Measurements from ENCODE around the gene LRRC38.

Gene LRRC38

DNA sequence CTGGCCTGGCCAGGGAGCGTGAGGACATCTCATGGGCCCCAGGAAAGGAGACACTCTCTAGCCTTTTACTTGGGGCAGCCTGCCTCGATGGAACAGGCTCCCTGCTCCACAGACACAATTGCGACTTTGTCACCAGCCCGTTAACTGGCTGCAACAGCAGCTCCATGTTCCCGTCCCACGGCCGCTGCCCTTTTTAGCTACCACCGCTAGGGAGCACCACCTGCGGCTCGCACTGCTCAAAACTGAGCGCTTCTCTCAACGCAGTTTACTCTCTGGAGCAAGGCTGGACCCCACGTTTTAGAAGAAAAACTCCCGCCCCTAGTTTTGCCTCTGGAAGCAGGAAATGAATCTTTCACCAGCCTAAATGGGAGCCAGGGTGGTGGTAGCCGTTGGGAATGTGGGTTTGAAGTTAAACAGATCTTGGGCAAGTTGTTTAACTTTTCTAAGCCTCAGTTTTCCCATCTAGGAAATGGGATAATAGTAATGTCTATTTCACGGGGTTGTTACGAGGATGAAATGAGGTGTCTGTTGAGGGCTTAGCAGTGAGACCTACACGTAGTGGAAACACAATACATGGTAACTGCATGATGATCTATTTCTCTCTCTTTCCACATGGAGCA is 3.5 kb upstream of the LRRC38 start:
- DNase-seq (ENCODE audit: low read depth in 3 of 3), result no peak

DNA sequence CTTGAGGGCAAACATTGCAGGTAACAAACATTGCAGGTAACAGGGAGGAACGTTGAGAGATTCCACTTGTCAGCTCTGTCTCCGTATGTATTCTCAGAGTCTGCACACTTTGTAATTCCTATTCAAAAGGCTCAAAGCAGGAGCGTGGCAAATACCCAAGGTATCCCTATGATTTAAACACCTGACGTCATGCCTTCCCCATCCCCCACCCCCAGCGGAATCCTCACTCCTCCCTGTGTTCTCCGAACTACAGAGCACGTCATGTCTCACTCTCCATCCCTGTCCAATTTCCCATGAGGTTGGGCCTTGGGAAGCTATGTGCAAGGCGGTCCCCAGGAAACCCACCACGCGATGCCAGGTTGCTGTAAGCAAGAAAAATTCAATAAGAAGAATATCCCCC is 2.8 kb upstream of the LRRC38 start:
- no peak for DNase-seq (ENCODE audit: low read depth in 3 of 3)

DNA sequence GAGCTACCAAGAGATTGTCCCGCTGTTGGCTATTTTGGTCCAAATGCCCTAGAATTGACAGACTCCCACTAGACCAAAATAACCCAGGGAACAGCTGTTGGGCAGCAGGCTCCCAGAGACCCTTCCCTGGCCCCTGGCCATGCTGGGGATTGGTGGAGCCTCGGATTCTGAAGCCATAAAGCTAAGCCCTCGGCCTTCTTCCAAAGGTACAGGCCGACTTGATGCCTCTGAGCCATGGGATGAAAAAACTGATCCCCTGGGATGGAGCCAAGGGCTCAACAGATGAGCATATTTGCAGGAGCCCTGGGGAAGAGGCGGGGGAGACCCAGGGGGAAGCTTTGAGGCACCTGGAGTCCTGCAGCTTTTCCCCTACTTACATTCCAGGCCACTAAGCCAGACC is 1.0 kb upstream of the LRRC38 start:
- DNase-seq (ENCODE audit: low read depth in 3 of 3), result no peak

DNA sequence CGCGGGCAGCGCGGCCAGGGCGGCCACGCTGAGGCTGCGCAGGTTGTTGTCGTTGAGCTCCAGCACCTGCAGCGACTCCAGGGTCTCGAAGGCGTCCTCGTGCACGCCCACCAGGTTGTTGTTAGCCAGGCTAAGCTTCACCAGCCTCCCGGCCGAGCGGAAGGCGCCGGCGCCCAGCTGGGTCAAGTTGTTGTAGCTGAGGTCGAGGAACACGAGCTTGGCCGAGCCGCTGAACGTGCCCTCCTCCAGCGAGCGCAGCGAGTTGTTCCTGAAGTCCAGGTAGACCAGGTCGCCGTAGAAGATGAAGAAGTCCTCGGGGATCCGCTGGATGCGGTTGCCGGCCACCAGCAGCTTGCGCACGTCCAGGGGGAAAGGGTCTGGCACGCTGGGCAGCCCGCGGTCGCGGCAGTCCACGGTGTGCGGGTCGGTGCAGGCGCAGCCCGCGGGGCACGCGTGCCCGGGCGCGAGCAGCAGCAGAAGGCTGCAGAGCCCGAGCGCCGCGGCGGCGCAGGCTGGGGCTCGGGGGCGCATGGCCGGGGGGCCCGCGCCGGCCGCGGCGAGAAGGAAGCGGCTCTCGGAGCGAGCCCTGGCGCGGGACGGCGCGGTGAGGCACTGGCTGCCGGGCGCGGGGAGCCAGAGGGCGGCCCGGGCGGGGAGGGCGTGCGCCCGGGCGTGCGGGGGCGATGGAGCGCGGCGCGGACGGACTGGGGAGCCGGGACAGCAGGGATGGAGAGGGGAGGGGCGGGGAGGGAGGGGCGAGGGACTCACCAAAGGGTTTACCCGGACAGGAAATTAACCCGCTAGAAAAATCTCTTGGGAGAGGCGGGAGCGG is 524 bp downstream of the LRRC38 start:
- no peak for DNase-seq (ENCODE audit: low read depth in 3 of 3)

DNA sequence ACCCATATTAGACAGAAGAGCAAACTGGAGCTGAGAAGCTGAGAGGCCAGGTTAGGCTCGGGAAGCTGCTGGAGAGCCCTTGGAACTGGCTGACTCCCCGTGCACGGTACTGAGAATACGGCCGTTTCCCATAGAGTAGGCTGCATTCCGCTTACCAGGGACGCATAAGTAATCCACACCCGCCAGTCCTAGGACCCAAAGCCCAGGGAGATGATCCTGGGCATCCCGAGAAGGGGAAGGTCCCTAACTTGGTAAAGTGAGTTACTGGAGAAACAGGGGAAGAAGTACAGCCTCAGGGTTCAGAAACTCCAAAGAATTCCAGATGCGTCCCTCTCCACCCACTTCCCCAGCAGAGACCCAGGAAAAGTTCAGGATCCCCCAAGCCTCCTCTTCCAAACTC is 1.3 kb downstream of the LRRC38 start:
- no peak for DNase-seq (ENCODE audit: low read depth in 3 of 3)

DNA sequence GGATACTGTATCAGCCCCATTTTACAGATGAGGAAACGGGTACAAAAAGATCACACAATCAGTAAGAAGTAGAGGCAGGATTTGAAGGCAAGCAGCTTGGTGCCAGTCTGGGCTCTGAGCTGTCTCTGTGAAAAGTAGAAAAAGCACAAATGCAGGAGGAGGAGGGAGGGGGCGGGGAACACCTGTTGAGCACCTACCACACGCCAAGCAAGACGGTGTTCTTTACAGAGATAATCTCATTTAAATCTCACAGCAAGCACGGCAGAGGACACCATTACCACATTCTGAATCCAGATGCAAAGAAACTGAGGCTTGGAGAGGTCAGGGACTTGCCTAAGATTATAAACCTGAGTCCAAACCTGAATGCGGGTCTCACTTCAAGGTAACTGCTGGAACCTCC is 3.3 kb downstream of the LRRC38 start:
- DNase-seq (ENCODE audit: low read depth in 3 of 3), result no peak

DNA sequence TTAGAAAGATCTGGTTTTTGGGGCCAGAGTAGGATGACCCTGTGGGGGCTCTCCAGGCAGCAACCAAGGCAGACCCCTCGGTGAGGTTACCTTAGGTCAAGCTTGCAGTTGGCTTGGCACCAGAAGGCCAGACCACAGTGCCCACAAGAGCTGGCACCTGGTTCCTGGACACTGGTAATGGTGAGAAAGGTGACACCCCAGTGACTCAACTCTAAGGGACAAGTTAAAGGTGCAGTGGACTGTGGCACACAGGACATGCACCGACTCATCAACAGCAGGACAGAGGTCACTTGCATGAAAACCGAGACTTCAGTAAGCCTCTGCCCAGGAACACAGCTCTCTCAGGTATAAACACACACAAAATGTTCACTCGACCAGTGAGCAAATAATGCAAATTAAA is 6.7 kb downstream of the LRRC38 start:
- DNase-seq (ENCODE audit: low read depth in 3 of 3), result no peak

DNA sequence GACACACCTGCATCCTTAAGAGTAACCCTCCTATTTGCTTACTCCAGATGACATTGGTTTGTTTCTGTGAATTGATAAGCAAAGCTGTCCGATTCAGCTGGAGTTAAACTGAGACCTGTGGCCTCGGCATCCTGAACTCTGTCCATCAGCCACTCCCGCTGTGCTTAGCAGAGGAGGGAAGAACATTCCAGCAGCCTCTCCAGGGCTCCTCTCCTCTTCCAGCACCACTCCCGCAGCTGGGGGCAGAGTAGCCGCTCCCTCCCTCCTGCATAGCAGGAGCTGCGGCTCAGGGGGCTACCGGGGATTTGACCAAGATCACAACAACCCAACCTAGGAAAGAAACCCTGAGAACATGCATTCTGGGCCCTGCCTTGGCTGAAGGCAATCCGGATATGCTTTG is 8.8 kb downstream of the LRRC38 start:
- DNase-seq (ENCODE audit: low read depth in 3 of 3), result no peak

DNA sequence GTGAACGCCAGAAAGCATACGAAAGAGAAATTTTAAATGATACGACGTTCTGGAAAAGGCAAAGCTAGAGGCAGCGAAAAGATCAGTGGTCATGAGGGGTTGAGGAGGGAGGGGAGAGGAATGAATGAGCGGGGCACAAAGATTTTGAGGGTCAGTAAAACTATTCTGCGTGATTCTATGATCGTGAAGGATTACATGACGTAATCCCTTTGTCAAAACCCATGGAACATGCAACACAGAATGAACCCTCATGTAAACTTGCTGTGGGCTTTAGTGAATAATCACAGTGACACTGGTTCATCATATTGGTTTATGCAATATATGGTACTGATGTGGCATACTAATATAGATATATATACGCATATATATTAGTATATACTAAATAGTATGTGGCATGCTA is 13.0 kb downstream of the LRRC38 start:
- no peak for DNase-seq (ENCODE audit: low read depth in 3 of 3)

DNA sequence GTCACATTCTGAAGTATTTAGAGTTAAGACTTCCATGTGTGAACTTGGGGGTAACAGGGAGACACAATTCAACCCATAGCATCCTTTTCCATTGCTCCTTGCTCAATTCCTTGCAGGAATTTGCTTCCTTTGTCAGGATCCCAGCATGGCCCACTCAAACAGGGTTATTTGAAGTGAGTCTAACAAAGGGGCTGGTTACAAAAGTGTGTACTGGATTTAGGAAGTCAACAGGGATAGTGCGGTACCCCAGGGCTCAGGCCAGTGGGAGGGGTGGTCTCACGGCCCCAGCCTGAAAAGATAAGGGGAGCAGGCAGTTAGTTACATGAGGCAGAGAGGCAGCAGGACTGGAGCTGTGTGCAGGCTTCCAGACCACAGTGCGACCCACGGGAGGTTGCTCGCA is 14.4 kb downstream of the LRRC38 start:
- no peak for DNase-seq (ENCODE audit: low read depth in 3 of 3)

DNA sequence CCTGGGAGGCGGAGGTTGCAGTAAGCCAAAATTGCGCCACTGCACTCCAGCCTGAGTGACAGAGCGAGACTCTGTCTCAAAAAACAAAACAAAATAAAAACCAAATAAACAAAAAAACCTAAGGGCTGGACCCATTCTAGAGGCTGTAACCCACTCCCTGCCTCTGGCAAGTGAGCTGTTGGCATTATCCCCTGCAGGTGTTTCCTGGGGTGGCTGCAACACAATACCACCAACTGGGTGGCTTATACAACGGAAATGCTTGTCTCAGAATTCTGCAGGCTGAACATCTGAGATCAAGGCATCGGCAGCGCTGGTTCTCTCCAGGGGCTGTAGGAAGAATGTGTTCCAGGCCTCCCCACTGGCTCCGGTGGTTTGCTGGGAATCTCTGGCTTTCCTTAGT is 15.2 kb downstream of the LRRC38 start:
- no peak for DNase-seq (ENCODE audit: low read depth in 3 of 3)

DNA sequence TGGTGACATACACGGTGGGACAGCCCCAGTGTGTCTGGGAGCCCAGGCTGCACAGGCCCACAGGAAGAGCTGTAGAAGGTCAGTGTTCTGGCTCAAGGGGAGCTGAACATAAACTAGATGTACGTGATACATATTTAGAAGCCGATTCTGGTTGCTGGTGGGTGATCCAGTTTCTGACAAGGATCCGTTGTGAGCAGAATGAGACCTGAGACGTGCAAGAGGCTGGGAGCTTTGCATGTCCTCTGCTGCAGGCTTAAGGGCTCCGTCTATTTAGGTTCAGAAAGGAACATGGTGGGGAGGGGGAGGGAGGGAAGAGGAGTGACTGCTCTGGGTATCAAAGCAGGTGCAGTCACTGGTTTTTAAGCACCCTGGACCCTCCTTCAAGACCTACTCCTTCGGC is 18.6 kb downstream of the LRRC38 start:
- no peak for DNase-seq (ENCODE audit: low read depth in 3 of 3)

DNA sequence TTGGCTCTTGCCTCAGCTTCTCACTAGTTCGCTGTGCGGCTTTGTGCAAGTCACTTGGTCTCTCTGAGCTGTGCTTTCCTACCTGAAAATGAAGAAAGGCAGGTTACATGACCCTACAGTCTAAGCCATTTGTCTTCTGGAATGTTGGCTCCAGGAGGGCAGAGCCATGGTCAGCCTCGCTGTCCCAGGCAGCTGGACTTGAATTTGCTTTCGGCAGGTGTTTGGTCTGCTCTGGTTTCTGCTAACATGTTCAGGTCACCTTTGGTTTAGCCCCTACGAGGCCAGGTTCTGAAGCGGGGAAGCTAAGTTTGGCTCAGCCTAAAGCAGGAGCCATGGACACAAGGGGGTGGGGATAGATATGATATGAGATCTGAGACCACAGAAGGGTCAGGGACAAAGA is 19.1 kb downstream of the LRRC38 start:
- DNase-seq (ENCODE audit: low read depth in 3 of 3), result no peak

DNA sequence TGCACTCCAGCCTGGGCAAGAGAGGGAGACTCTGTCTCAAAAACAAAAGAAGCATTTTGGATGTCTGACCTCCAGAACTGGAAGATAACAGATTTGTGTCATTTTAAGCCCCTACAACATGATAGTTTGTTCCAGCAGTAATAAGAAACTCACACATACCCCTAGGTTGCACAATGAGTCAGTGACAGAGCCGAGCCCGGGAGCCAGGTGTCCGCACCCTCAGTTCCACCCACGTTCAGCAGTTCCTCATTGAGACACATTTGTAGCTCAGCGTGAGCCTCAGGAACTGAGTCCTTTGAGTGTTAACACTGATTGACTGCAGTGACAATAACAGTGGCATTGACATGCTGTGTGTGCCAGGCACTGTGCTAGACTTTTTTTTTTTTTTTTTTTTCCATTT is 19.8 kb downstream of the LRRC38 start:
- no peak for DNase-seq (ENCODE audit: low read depth in 3 of 3)

DNA sequence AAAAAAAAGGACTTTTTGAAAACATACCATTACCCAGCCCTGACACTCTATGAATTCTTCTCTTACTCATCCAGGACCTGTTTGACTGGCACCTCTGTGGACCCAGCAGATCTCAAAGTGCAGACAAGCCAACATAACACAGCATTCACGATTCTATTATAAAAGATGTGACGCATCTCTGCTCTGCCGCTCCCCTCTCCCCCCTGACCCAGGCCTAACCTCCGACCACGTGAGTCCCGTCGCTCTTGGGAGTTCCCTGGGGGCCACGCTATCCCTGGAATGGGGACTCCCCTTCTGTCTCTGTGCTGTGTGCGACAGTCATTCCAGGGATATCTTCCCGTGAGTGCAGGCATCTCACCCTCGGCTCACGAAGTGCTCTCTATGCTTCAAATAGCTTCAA is 21.1 kb downstream of the LRRC38 start:
- no peak for DNase-seq (ENCODE audit: low read depth in 3 of 3)

DNA sequence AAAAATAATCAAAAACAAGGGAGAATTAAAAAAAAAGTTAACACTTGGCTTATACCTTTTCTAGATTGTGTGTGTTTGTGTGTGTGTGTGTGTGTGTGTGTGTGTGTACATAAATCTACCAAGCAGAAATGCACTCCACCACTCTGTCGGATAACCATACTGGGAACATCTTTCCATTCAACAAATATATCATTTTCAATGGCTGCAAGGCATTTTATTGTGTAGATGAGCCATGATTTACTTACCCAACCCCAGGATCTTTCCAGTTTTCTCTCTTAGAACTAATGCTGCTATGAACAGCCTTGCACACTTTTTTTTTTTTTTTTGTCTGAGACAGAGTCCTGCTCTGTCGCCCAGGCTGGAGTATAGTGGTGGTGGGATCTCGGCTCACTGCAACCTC is 25.8 kb downstream of the LRRC38 start:
- no peak for DNase-seq (ENCODE audit: low read depth in 3 of 3)

DNA sequence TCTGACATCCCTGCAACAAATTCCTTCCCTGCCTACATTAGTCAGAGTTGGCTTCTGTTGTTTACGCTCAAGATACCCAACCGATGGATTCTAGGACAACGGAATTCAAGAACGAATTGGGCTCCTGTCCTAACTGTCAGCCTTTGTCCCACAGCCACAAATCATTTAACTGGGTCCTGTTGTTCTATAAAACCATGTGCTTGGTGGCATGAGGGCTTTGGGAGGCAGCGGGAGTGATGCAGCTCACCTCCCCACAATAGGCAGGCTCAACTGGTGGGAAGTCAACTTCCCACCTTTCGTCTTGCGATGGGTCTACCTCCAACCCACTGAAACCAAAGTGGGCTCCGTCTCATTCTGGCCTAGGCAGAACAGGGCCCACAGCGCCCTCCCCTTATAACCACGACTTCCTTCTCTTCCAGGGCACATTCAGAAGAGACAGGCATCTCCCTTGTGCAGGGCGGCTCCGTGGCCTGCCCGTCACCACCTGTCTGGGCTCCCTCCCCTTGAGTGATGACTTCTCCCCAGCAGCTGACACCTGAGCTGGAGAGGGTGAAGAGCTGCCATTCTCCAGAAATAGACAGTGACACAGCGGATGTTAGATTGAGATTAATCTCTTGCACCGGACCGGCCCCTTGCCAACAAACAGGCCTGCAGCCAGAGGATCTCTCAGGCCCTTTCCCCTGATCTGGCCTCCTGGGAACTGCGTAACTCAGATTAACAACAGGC is 26.5 kb downstream of the LRRC38 start:
- DNase-seq (ENCODE audit: low read depth in 3 of 3), result no peak

DNA sequence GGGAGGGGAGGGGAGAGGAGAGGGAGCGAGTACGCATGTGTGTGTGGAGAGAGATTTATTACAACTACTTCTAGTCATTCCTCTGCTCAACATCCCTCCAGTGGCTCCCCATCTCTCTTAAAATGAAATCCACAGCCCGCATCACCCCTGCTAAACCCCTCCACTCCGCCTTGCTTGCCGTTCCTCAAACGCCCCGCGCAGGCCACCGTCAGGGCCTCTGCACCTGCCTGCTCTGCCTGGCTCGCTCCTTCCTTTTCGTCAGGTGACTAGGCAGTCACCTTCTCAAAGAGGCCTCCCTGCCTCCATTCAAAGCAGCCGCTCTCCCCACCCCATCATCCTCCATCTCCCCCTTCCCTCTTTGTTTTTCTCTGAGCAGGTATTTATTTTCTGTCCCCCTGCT is 29.9 kb downstream of the LRRC38 start:
- no peak for DNase-seq (ENCODE audit: low read depth in 3 of 3)

DNA sequence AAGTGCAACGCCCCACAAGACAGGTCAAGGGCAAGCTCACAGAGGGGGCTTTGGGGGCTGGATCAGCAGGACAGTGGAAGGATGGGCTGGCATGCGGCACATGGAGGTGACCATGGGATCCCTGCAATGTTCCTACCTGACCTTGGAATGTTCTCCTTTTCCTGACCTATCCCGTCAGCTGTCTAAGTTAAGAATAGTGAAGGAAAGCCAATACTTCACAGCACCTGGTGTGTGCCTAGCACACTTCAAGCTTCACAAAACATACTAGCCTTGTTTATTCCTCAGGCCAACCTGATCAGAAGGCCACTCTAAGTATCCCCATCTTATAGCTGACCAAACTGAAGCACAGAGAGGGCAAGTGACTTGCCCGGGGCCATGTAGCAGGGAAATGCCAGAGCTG is 31.2 kb downstream of the LRRC38 start:
- DNase-seq (ENCODE audit: low read depth in 3 of 3), result no peak

DNA sequence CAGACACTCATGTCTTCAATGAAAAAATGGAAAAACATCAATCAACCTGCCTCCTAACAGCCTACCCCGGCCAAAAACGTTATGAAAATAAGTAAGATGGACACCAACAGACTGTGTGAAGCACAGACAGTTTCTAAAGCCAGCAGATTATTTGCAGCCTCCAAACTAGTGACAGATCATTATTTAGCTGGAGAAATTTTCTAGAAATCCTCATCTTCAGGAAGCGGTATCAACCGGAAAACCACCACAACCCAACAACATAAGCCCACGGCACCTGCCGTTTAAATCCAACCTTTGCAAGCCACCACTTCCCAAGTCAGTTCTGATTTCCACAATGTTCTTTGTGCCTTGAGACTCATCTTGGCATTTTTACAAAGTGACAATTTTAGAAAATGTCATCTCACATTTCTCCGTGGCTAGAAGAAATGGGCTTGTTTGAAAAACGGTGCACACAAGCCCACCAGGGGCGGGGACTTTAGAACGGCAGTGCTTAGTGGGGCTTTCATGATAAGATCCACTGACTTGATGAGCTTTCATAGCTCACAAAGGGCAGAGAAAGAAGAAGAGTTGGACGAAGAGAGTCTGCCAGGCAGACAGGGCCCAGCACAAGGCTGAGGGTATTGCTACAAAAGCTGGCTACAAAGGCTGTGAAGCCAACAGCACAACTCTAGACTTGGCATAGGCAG is 34.5 kb downstream of the LRRC38 start:
- no peak for DNase-seq (ENCODE audit: low read depth in 3 of 3)

DNA sequence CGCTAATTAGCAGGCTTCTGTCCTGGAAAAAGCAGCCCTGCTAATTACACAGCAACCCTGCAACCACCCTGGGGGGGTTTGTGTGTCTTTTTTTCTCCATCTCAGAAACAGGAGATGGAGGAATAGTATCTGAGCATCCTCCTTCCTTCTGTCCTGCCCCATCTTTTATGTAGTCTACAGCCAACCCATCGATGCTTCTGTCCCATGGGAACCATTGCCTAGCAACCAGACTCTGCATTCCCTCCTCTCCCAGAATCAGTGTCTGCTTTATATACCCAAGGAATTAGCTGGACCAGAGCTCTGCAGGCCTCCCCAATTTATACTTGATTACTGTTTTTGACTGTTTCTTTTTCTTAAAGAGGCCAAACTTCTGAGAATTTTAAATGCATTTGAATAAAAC is 35.1 kb downstream of the LRRC38 start:
- DNase-seq (ENCODE audit: low read depth in 3 of 3), result no peak

DNA sequence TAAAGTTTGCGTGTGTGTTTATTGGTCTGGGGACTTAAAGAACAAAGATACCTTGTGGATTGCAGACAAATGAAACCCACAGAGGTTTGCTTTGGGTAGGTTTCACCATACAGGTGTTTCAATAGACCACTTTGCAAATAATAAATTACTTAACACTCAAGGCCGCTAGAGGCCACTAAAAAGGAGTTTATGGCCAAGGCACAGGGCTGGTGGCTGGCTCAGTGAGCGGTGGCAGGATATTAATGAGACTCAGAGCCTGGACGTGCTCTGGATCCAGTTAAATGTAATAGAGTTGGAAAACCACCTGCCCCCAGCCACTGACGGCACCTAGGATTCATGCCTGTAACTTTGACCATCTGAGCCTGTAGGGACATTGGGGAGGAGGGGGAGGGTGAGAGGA is 44.5 kb downstream of the LRRC38 start:
- no peak for DNase-seq (ENCODE audit: low read depth in 3 of 3)

DNA sequence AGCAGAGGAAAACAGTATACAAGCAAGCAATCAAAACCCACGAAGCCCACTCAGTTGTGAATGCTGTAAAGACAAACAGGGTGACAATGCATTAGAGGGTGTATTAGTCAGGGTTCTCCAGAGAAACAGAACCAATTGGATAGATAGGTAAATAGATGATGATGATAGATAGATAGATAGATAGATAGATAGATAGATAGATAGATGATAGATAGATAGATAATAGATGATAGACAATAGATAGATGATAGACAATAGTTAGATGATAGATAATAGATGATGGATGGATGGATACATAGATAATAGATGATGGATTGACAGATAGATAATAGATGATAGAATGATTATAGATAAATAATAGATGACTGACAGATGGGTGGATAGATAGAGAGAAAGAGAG is 48.3 kb downstream of the LRRC38 start:
- DNase-seq (ENCODE audit: low read depth in 3 of 3), result no peak
